Uterus (tissue), 4 donors: Measurements from ENCODE around the gene AKR1C8. TPM values are rescaled to one million over a fixed set of nuclear protein-coding genes. Genes with fewer than 3 reads are reported as not detected.
"Not testable (repeated sequence)": the region's sequence is repeated elsewhere in the genome, so short reads cannot be mapped to it uniquely, and the experiment has no call there.

Experiments used
- DNase-seq, 2 donors: peaks; one replicate each; pipeline ENCODE4 v3.0.0-alpha.2; 2019 to 2020
- H3K27ac ChIP-seq, 2 donors: fragments of 200-600 bp; sonication (generic); 1 replicate in 1 of 2; 2 replicates in 1 of 2; pipeline ENCODE4 v1.5.1; 2016 to 2018
- H3K27me3 ChIP-seq, 2 donors: fragments of 200-600 bp; sonication (generic); one replicate each; pipeline ENCODE4 v1.5.1; 2018 to 2019; ENCODE audit warnings: control low read depth in 1 of 2
- H3K36me3 ChIP-seq, 2 donors: fragments of 200-600 bp; sonication (generic); one replicate each; pipeline ENCODE4 v1.5.1; 2019; ENCODE audit warnings: control low read depth in 1 of 2
- H3K4me1 ChIP-seq, 2 donors: fragments of 200-600 bp; sonication (generic); one replicate each; pipeline ENCODE4 v1.5.1; 2018 to 2019; ENCODE audit warnings: control low read depth in 1 of 2
- H3K4me3 ChIP-seq, 2 donors: fragments of 200-600 bp; sonication (generic); 1 replicate in 1 of 2; 2 replicates in 1 of 2; pipeline ENCODE4 v1.5.1; 2018 to 2019; ENCODE audit warnings: mild to moderate bottlenecking in 1 of 2
- H3K9me3 ChIP-seq, 2 donors: fragments of 200-600 bp; sonication (generic); one replicate each; pipeline ENCODE4 v1.5.1; 2019; ENCODE audit warnings: control low read depth in 1 of 2
- CTCF ChIP-seq, 4 experiments: fragments of 200-600 bp in 2 of 4; fragments of 450-650 bp in 2 of 4; sonication (generic) in 2 of 4; IDR thresholded peaks; one replicate each; pipeline ENCODE4 v1.5.1; 2016 to 2019; ENCODE audit warnings: antibody characterized with exemption in 4 of 4, mild to moderate bottlenecking in 2 of 4, moderate library complexity in 1 of 4
- POLR2A ChIP-seq, 2 donors: fragments of 450-650 bp; IDR thresholded peaks; one replicate each; pipeline ENCODE4 v1.6.1; 2016; ENCODE audit warnings: antibody characterized with exemption in 2 of 2, mild to moderate bottlenecking in 1 of 2, moderate library complexity in 1 of 2
- intact Hi-C: fragments of 100-400 bp; cut with DNase I; formaldehyde crosslinking; loops from one replicate; pipeline ENCODE4 v1.15.1; 2023; ENCODE audit warnings: low total_unique reads
- total RNA-seq, 4 donors: library from RNA; depleted of rRNA in 3 of 4; stranded (reverse); fragments of >200 nt in 3 of 4; gene quantifications; one replicate each; pipeline versions ENCODE4 v1.1.0 to v1.2.4, GENCODE V29; 2014 to 2023
- donor health status: DM: yes; HTN: yes; CAD: no.

Gene AKR1C8
- not detected for total RNA-seq

- no peak within 1 kb of the TSS for H3K27ac ChIP-seq
- no peak for DNase-seq
- H3K4me3 ChIP-seq, result no peak within 1 kb of the TSS
- no peaks in the 10 kb centered on the region for H3K4me1 ChIP-seq
- H3K36me3 ChIP-seq, result no peaks in the 10 kb centered on the region
- no peaks in the 10 kb centered on the region for H3K27me3 ChIP-seq
- intact Hi-C loops, result no loop called here
- no peak for TF ChIP-seq CTCF (IDR thresholded peaks at IDR 0.05)
- no peak for TF ChIP-seq POLR2A (IDR thresholded peaks at IDR 0.05)
- H3K9me3 ChIP-seq, result no peaks in the 10 kb centered on the region
Observed at GRCh38 chr10:5184987-5185775, at the start of gene AKR1C8. TSS of gene AKR1C8 (minus strand) at chr10:5185150. CDS start at chr10:5185104, 46 bp downstream.

- TF ChIP-seq POLR2A (IDR thresholded peaks at IDR 0.05) (no peak), CTCF (IDR thresholded peaks at IDR 0.05) (no peak)
- Histone ChIP-seq H3K27ac (no peak overlapping the region), H3K9me3 (no peaks in the 10 kb centered on the region), H3K4me3 (no peak overlapping the region), H3K4me1 (no peaks in the 10 kb centered on the region), H3K36me3 (no peaks in the 10 kb centered on the region), H3K27me3 (no peaks in the 10 kb centered on the region)
- no peak for DNase-seq
- intact Hi-C loops, result no loop called here
Observed at GRCh38 chr10:5234106-5234860, 49.3 kb upstream of the AKR1C8 start.

GRCh38 chr10:5233324-5233723 lies 48.4 kb upstream of the AKR1C8 start:
- intact Hi-C loops, result no loop called here

GRCh38 chr10:5229019-5229418 lies 44.1 kb upstream of the AKR1C8 start:
- no peak for DNase-seq
- no peak for TF ChIP-seq POLR2A (IDR thresholded peaks at IDR 0.05)
- TF ChIP-seq CTCF (IDR thresholded peaks at IDR 0.05), result no peak
- intact Hi-C loops, result no loop called here
- Histone ChIP-seq H3K36me3 (no peaks in the 10 kb centered on the region), H3K27ac (no peak overlapping the region), H3K27me3 (no peaks in the 10 kb centered on the region), H3K4me1 (no peaks in the 10 kb centered on the region), H3K4me3 (no peak overlapping the region), H3K9me3 (no peaks in the 10 kb centered on the region)

More at GRCh38 chr10:5233324-5233723, 48.4 kb upstream of the AKR1C8 start:
- Histone ChIP-seq H3K27me3 (no peaks in the 10 kb centered on the region), H3K36me3 (no peaks in the 10 kb centered on the region), H3K27ac (no peak overlapping the region), H3K9me3 (no peaks in the 10 kb centered on the region), H3K4me3 (no peak overlapping the region), H3K4me1 (no peaks in the 10 kb centered on the region)
- DNase-seq, result no peak
- TF ChIP-seq CTCF (IDR thresholded peaks at IDR 0.05) (no peak), POLR2A (IDR thresholded peaks at IDR 0.05) (no peak)

GRCh38 chr10:5222942-5223341 lies 38.0 kb upstream of the AKR1C8 start:
- H3K27ac ChIP-seq, H3K27me3 ChIP-seq, intact Hi-C loops, H3K9me3 ChIP-seq, DNase-seq, H3K4me3 ChIP-seq, H3K36me3 ChIP-seq, H3K4me1 ChIP-seq: not testable (repeated sequence)
